HEK293 (cell line): ENCODE results near the gene CKB.

Experiments
- CTCF ChIA-PET: fragments of 350-600 bp; formaldehyde crosslinking; extraction: SDS; loops from one replicate; lab custom pipeline; 2021; ENCODE audit warnings: antibody characterized with exemption; lab: Yijun Ruan, JAX
- POLR2A ChIA-PET: fragments of 300-600 bp; formaldehyde crosslinking; extraction: SDS; loops from one replicate; lab custom pipeline; 2020; ENCODE audit warnings: antibody characterized with exemption, inconsistent platforms; lab: Yijun Ruan, JAX
- H3K27ac ChIP-seq: fragments of 200-500 bp; sonication (Bioruptor generic); 2 replicates; pipeline ENCODE4 v1.5.1; 2014; ENCODE audit warnings: low read depth, low read length, control low read depth, inconsistent platforms; ENCODE audit errors: extremely low read depth
- H3K36me3 ChIP-seq, 2 experiments: fragments of 200-500 bp in 1 of 2; sonication (Bioruptor generic) in 1 of 2; 1 replicate in 1 of 2; 2 replicates in 1 of 2; pipeline ENCODE4 v1.5.1; 2014 to 2017; ENCODE audit warnings: inconsistent platforms in 2 of 2, low read length in 2 of 2; ENCODE audit not compliant: control insufficient read depth in 2 of 2, insufficient read depth in 1 of 2
- H3K4me1 ChIP-seq: fragments of 200-500 bp; sonication (Bioruptor generic); 2 replicates; pipeline ENCODE4 v1.5.1; 2014; ENCODE audit warnings: mild to moderate bottlenecking, low read length, inconsistent platforms; ENCODE audit not compliant: control insufficient read depth, insufficient read depth
- H3K4me3 ChIP-seq: 2 replicates; pipeline ENCODE4 v1.5.1; 2011; ENCODE audit warnings: low read depth, mild to moderate bottlenecking, control low read depth, low read length, moderate library complexity
- H3K9me3 ChIP-seq: fragments of 200-500 bp; sonication (Bioruptor generic); 2 replicates; pipeline ENCODE4 v1.5.1; 2014; ENCODE audit warnings: low read depth, low read length, inconsistent platforms; ENCODE audit not compliant: control insufficient read depth, insufficient read depth
- ELK4 ChIP-seq: IDR thresholded peaks from 2 replicates; pipeline ENCODE4 v1.6.1; 2011; ENCODE audit warnings: mild to moderate bottlenecking, low read depth, low read length, borderline replicate concordance
- GLIS2 ChIP-seq: fragments of 450-650 bp; formaldehyde crosslinking; IDR thresholded peaks from 2 replicates; pipeline ENCODE4 v1.5.1; 2016; ENCODE audit warnings: missing biosample characterization, missing genetic modification characterization
- HIC1 ChIP-seq: fragments of 450-650 bp; formaldehyde crosslinking; IDR thresholded peaks from 2 replicates; pipeline ENCODE4 v1.5.1; 2016; ENCODE audit warnings: missing biosample characterization, missing genetic modification characterization
- KLF1 ChIP-seq: fragments of 450-650 bp; formaldehyde crosslinking; IDR thresholded peaks from 2 replicates; pipeline ENCODE4 v1.5.1; 2016; ENCODE audit warnings: missing biosample characterization, missing genetic modification characterization
- KLF10 ChIP-seq: fragments of 450-650 bp; IDR thresholded peaks from 2 replicates; pipeline ENCODE4 v1.5.1; 2018; ENCODE audit warnings: missing biosample characterization, mild to moderate bottlenecking, missing genetic modification characterization
- KLF17 ChIP-seq: fragments of 450-650 bp; formaldehyde crosslinking; IDR thresholded peaks from 2 replicates; pipeline ENCODE4 v1.5.1; 2016; ENCODE audit warnings: missing biosample characterization, missing genetic modification characterization
- KLF7 ChIP-seq: fragments of 450-650 bp; formaldehyde crosslinking; IDR thresholded peaks from 2 replicates; pipeline ENCODE4 v1.5.1; 2016; ENCODE audit warnings: missing biosample characterization, missing genetic modification characterization, borderline replicate concordance
- ZBTB26 ChIP-seq: fragments of 450-650 bp; formaldehyde crosslinking; optimal IDR thresholded peaks from 2 replicates; pipeline ENCODE3; 2016; ENCODE audit warnings: missing biosample characterization, mild to moderate bottlenecking, missing genetic modification characterization
- ZEB2 ChIP-seq: fragments of 450-650 bp; formaldehyde crosslinking; IDR thresholded peaks from 2 replicates; pipeline ENCODE4 v1.5.1; 2016; ENCODE audit warnings: missing biosample characterization, missing genetic modification characterization
- ZIC2 ChIP-seq: fragments of 450-650 bp; formaldehyde crosslinking; IDR thresholded peaks from 2 replicates; pipeline ENCODE4 v1.5.1; 2016; ENCODE audit warnings: missing biosample characterization, missing genetic modification characterization
- ZNF133 ChIP-seq: fragments of 450-650 bp; formaldehyde crosslinking; IDR thresholded peaks from 2 replicates; pipeline ENCODE4 v1.5.1; 2016; ENCODE audit warnings: missing biosample characterization, missing genetic modification characterization
- ZNF175 ChIP-seq: fragments of 450-650 bp; formaldehyde crosslinking; IDR thresholded peaks from 2 replicates; pipeline ENCODE4 v1.5.1; 2016; ENCODE audit warnings: missing biosample characterization, missing genetic modification characterization
- ZNF2 ChIP-seq: fragments of 450-650 bp; formaldehyde crosslinking; IDR thresholded peaks from 2 replicates; pipeline ENCODE4 v1.5.1; 2016; ENCODE audit warnings: missing biosample characterization, missing genetic modification characterization
- ZNF211 ChIP-seq: fragments of 450-650 bp; formaldehyde crosslinking; IDR thresholded peaks from 2 replicates; pipeline ENCODE4 v1.5.1; 2016; ENCODE audit warnings: low read depth, missing biosample characterization, missing genetic modification characterization
- ZNF350 ChIP-seq: fragments of 450-650 bp; formaldehyde crosslinking; IDR thresholded peaks from 2 replicates; pipeline ENCODE4 v1.5.0; 2017; ENCODE audit warnings: missing biosample characterization, mild to moderate bottlenecking, missing genetic modification characterization
- ZNF354C ChIP-seq: fragments of 450-650 bp; formaldehyde crosslinking; IDR thresholded peaks from 2 replicates; pipeline ENCODE4 v1.5.1; 2016; ENCODE audit warnings: missing biosample characterization, missing genetic modification characterization, low read depth, borderline replicate concordance
- ZNF501 ChIP-seq: fragments of 450-650 bp; formaldehyde crosslinking; IDR thresholded peaks from 2 replicates; pipeline ENCODE4 v1.5.1; 2016; ENCODE audit warnings: missing biosample characterization, missing genetic modification characterization
- ZNF510 ChIP-seq: fragments of 450-650 bp; formaldehyde crosslinking; IDR thresholded peaks from 2 replicates; pipeline ENCODE4 v1.5.1; 2018; ENCODE audit warnings: mild to moderate bottlenecking, missing genetic modification characterization, missing biosample characterization; ENCODE audit not compliant: insufficient replicate concordance
- ZNF529 ChIP-seq: fragments of 450-650 bp; formaldehyde crosslinking; IDR thresholded peaks from 2 replicates; pipeline ENCODE4 v1.5.1; 2017; ENCODE audit warnings: missing genetic modification characterization, missing biosample characterization; ENCODE audit not compliant: insufficient replicate concordance
- ZNF558 ChIP-seq: fragments of 450-650 bp; formaldehyde crosslinking; IDR thresholded peaks from 2 replicates; pipeline ENCODE4 v1.5.1; 2016; ENCODE audit warnings: missing biosample characterization, missing genetic modification characterization
- ZNF571 ChIP-seq: fragments of 450-650 bp; formaldehyde crosslinking; IDR thresholded peaks from 2 replicates; pipeline ENCODE4 v1.5.0; 2017; ENCODE audit warnings: missing biosample characterization, missing genetic modification characterization
- ZNF639 ChIP-seq: fragments of 450-650 bp; formaldehyde crosslinking; IDR thresholded peaks from 2 replicates; pipeline ENCODE4 v1.5.1; 2016; ENCODE audit warnings: missing biosample characterization, missing genetic modification characterization
- ZNF701 ChIP-seq: fragments of 450-650 bp; formaldehyde crosslinking; IDR thresholded peaks from 2 replicates; pipeline ENCODE4 v1.5.1; 2016; ENCODE audit warnings: missing biosample characterization, missing genetic modification characterization
- ZSCAN18 ChIP-seq: fragments of 450-650 bp; formaldehyde crosslinking; IDR thresholded peaks from 2 replicates; pipeline ENCODE4 v1.5.1; 2016; ENCODE audit warnings: missing biosample characterization, missing genetic modification characterization
- ZXDB ChIP-seq: fragments of 450-650 bp; formaldehyde crosslinking; IDR thresholded peaks from 2 replicates; pipeline ENCODE4 v1.5.1; 2016; ENCODE audit warnings: missing biosample characterization, missing genetic modification characterization

The CKB gene

GRCh38 chr14:103519837-103520212 is 2.8 kb downstream of the CKB start (continued):
- no peak; the same call in none of the 2 replicates for TF ChIP-seq HIC1
- no peak for TF ChIP-seq ZXDB
- no peak for TF ChIP-seq ZNF354C (tag by site-specific recombination)
- no peak for TF ChIP-seq KLF7 (tag by site-specific recombination)
- no peak for TF ChIP-seq ZSCAN18 (tag by site-specific recombination)
- TF ChIP-seq ZNF571 (tag by site-specific recombination), result no peak
- no peak for TF ChIP-seq GLIS2 (tag by site-specific recombination)
- TF ChIP-seq KLF17 (tag by site-specific recombination), result no peak
- TF ChIP-seq ZNF175, result no peak
- TF ChIP-seq ZEB2 (tag by site-specific recombination), result peak; percentile 93
- TF ChIP-seq ZNF211 (tag by site-specific recombination), result no peak
- TF ChIP-seq ZIC2 (tag by site-specific recombination), result no peak
- no peak for TF ChIP-seq ZNF501 (tag by site-specific recombination)
- no peak for TF ChIP-seq ZNF2 (tag by site-specific recombination)
- no peak for TF ChIP-seq ZNF350 (tag by site-specific recombination)
- TF ChIP-seq ZNF701 (tag by site-specific recombination), result no peak
- no peak for TF ChIP-seq ZNF529
- TF ChIP-seq ZNF133 (tag by site-specific recombination), result no peak
- no peak for TF ChIP-seq KLF1 (tag by site-specific recombination)
- TF ChIP-seq, all 188 proteins: peak for 11

GRCh38 chr14:103519043-103519836 is 3.4 kb downstream of the CKB start:
- Histone ChIP-seq H3K4me3 (no peak overlapping the region), H3K9me3 (no peaks in the 10 kb centered on the region), H3K27ac (peak overlapping the region; percentile 99), H3K4me1 (peaks cover 15% of the 10 kb centered on the region), H3K36me3 (peaks cover 0 to 33% of the 10 kb centered on the region in 2 experiments; a peak in 1 of 3 replicates)
- ChIA-PET CTCF (interaction anchor here (0.7 to 3.9 kb wide), 21 partner anchors 9 to 385 kb away, joined by 3 to 48 read pairs (median 5); partner anchors contain the start of gene TRMT61A), POLR2A (interaction anchor here (0.7 to 2.7 kb wide), 12 partner anchors 9 to 187 kb away, joined by 3 to 24 read pairs (median 4); partner anchors contain the start of genes EIF5 and TRMT61A)
- TF ChIP-seq ZNF510 (tag by site-specific recombination) (no peak), ZNF558 (tag by site-specific recombination) (no peak), ZNF639 (0 out of 2 replicates have a peak, but pooled peaks have one; percentile 18), ELK4 (no peak), ZBTB26 (tag by site-specific recombination) (no peak), KLF10 (no peak)
